HepG2 (cell line): ENCODE results near the gene DDOST. TPM values are rescaled to one million over a fixed set of nuclear protein-coding genes. Genes with fewer than 3 reads are reported as not detected.

Experiments
- ATAC-seq: fragments of 200-7000 bp; cut with Tn5 transposase; 3 replicates; pipeline ENCODE4 v1.9.1; 2020; ENCODE audit warnings: mild to moderate bottlenecking, moderate library complexity
- BruUV-seq: library from RNA; stranded (reverse); fragments of 400-500 nt; replicated peaks from 2 replicates; lab custom pipeline; 2021; lab: Mats Ljungman, UMichigan
- CTCF ChIA-PET: fragments of 300-600 bp; formaldehyde crosslinking; extraction: SDS; loops from one replicate; lab custom pipeline; 2021; ENCODE audit warnings: low total read pairs, inconsistent platforms, low intra/inter-chr PET ratio; lab: Yijun Ruan, JAX
- POLR2A ChIA-PET: fragments of 350-600 bp; sonication (Branson Sonifier 250); formaldehyde crosslinking; loops from one replicate; lab custom pipeline; 2020; ENCODE audit warnings: antibody characterized with exemption, inconsistent platforms; lab: Yijun Ruan, JAX
- DNase-seq: peaks from one replicate; pipeline ENCODE4 v3.0.0-alpha.2; 2015; ENCODE audit warnings: low spot score
- FAIRE-seq: peaks from 3 replicates; lab custom pipeline; 2011; peaks lifted over from hg19 to GRCh38; lab: Jason Lieb, UNC
- H2AFZ ChIP-seq: one replicate; pipeline ENCODE4 v1.6.1; 2011; ENCODE audit warnings: low read length, inconsistent platforms
- H3K27ac ChIP-seq: fragments of 300-600 bp; 3 replicates; pipeline ENCODE4 v1.8.0; 2011; ENCODE audit warnings: mixed run types, mild to moderate bottlenecking, mixed read lengths, low read length, inconsistent platforms; ENCODE audit not compliant: insufficient read depth; ENCODE audit errors: extremely low read length
- H3K27me3 ChIP-seq, 2 experiments: fragments of 200-600 bp in 1 of 2; 2 replicates in 1 of 2; 3 replicates in 1 of 2; pipeline versions ENCODE4 v1.6.0 to v1.8.0; 2011; ENCODE audit warnings: low read length in 2 of 2, mild to moderate bottlenecking in 2 of 2, moderate library complexity in 2 of 2, inconsistent platforms in 1 of 2; ENCODE audit not compliant: insufficient read depth in 2 of 2, control insufficient read depth in 1 of 2
- H3K36me3 ChIP-seq, 2 experiments: fragments of 200-600 bp in 1 of 2; replicated peaks in 1 of 2; 2 replicates in 1 of 2; 3 replicates in 1 of 2; pipeline versions ENCODE4 v1.5.1 to v1.8.0; 2011; ENCODE audit warnings: low read length in 2 of 2, inconsistent platforms in 1 of 2; ENCODE audit not compliant: insufficient read depth in 2 of 2, control insufficient read depth in 1 of 2
- H3K4me1 ChIP-seq: 2 replicates; pipeline ENCODE4 v1.5.1; 2012; ENCODE audit warnings: low read length, inconsistent platforms; ENCODE audit not compliant: insufficient read depth
- H3K4me2 ChIP-seq: 2 replicates; pipeline ENCODE4 v1.6.0; 2011; ENCODE audit warnings: low read depth, low read length, inconsistent platforms
- H3K4me3 ChIP-seq, 3 experiments: fragments of 200-600 bp in 1 of 3; sonication (generic), shearing (Covaris generic) in 1 of 3; replicated peaks in 1 of 3; 2 replicates each; pipeline ENCODE4 v1.5.1; 2011 to 2016; ENCODE audit warnings: low read length in 3 of 3, inconsistent platforms in 2 of 3, low read depth in 2 of 3, mild to moderate bottlenecking in 2 of 3, control low read depth in 1 of 3, mixed read lengths in 1 of 3; ENCODE audit not compliant: insufficient read depth in 1 of 3
- H3K79me2 ChIP-seq: one replicate; pipeline ENCODE4 v1.6.1; 2011; ENCODE audit warnings: low read length, inconsistent platforms; ENCODE audit not compliant: insufficient read depth
- H3K9ac ChIP-seq: 2 replicates; pipeline ENCODE4 v1.6.0; 2011; ENCODE audit warnings: mild to moderate bottlenecking, low read depth, low read length, inconsistent platforms; ENCODE audit not compliant: insufficient read depth
- H3K9me3 ChIP-seq: 2 replicates; pipeline ENCODE4 v1.5.1; 2012; ENCODE audit warnings: mild to moderate bottlenecking, low read length
- H4K20me1 ChIP-seq: 2 replicates; pipeline ENCODE4 v1.6.0; 2011; ENCODE audit warnings: inconsistent platforms, mild to moderate bottlenecking, low read length, moderate library complexity; ENCODE audit not compliant: insufficient read depth
- ATF6 ChIP-seq: sonication (generic); formaldehyde crosslinking; conservative IDR thresholded peaks from 2 replicates; pipeline ENCODE4 v1.4.0; 2020; ENCODE audit warnings: missing genetic modification reagents
- HOXA7 ChIP-seq: sonication (generic); formaldehyde crosslinking; IDR thresholded peaks from 2 replicates; pipeline ENCODE4 v1.8.1; 2022; ENCODE audit warnings: mild to moderate bottlenecking, missing genetic modification reagents, moderate library complexity
- JARID2 ChIP-seq: sonication (generic); formaldehyde crosslinking; IDR thresholded peaks from 2 replicates; pipeline ENCODE4 v1.8.1; 2023; ENCODE audit warnings: missing genetic modification reagents, inconsistent platforms; ENCODE audit not compliant: insufficient replicate concordance
- KLF15 ChIP-seq: sonication (generic); formaldehyde crosslinking; IDR thresholded peaks from 2 replicates; pipeline ENCODE4 v1.8.1; 2023; ENCODE audit warnings: borderline replicate concordance, mild to moderate bottlenecking, inconsistent platforms, missing genetic modification reagents, mixed read lengths
- MED1 ChIP-seq: sonication (generic); formaldehyde crosslinking; IDR thresholded peaks from 2 replicates; pipeline ENCODE4 v1.4.0; 2020; ENCODE audit warnings: missing genetic modification reagents
- ZFP90 ChIP-seq: sonication (generic); formaldehyde crosslinking; IDR thresholded peaks from 2 replicates; pipeline ENCODE4 v1.8.0; 2022; ENCODE audit warnings: missing genetic modification reagents, mild to moderate bottlenecking, inconsistent platforms, borderline replicate concordance
- ZNF33A ChIP-seq: sonication (generic); formaldehyde crosslinking; IDR thresholded peaks from 2 replicates; pipeline ENCODE4 v1.5.1; 2020; ENCODE audit warnings: missing genetic modification reagents, mild to moderate bottlenecking, moderate library complexity, borderline replicate concordance
- WGBS: methylation state at CpG from one replicate; pipeline ENCODE4 v1.1.6; 2017; ENCODE audit warnings: low lambda C conversion rate; 5-methylcytosine and 5-hydroxymethylcytosine counted together
- in situ Hi-C: cut with HindIII; loops from 2 replicates; pipeline ENCODE4 v1.10.0; 2017; ENCODE audit warnings: low pct_unique_long_range_greater_than_20kb; ENCODE audit not compliant: extremely low pct_ligation_motif_present
- intact Hi-C: fragments of 100-400 bp; cut with micrococcal nuclease; formaldehyde crosslinking; loops from one replicate; pipeline ENCODE4 v1.10.0; 2022; ENCODE audit not compliant: unreplicated experiment
- polyA plus RNA-seq, 8 experiments: library from polyadenylated mRNA; depleted of rRNA in 3 of 8; stranded (reverse) in 7 of 8; unstranded in 1 of 8; fragments of >200 nt; fragmentation: Illumina TruSeq in 4 of 8; extraction: Trizol in 4 of 8; gene quantifications; 2 replicates each; pipeline versions ENCODE4 v1.2.1 to v1.2.3, GENCODE V29; 2011 to 2016; ENCODE audit warnings: low read depth in 4 of 8, missing spikeins in 1 of 8, mixed read lengths in 1 of 8; ENCODE audit not compliant: insufficient read depth in 1 of 8
- total RNA-seq, 5 experiments: library from RNA; depleted of rRNA; stranded (reverse); fragments of >200 nt; fragmentation: Illumina TruSeq; extraction: Trizol; gene quantifications; 2 replicates each; pipeline ENCODE4 v1.2.3, GENCODE V29; 2016; ENCODE audit warnings: low read depth in 1 of 5

DDOST gene
- total and polyA plus RNA-seq, 2 of the 13 experiments (the other 11 are each of a cell fraction or from before 2014, with no cell fraction given) = 335 to 494 TPM

- no peak for TF ChIP-seq KLF15 (CRISPR knock-in tag)
- TF ChIP-seq ZNF33A (CRISPR knock-in tag) = no peak
- no peak for TF ChIP-seq ZFP90 (CRISPR knock-in tag)
- TF ChIP-seq HOXA7 (CRISPR knock-in tag) = no peak
Observed at GRCh38 chr1:20665726-20666125, 4.6 kb upstream of the DDOST start (continued).

DNA sequence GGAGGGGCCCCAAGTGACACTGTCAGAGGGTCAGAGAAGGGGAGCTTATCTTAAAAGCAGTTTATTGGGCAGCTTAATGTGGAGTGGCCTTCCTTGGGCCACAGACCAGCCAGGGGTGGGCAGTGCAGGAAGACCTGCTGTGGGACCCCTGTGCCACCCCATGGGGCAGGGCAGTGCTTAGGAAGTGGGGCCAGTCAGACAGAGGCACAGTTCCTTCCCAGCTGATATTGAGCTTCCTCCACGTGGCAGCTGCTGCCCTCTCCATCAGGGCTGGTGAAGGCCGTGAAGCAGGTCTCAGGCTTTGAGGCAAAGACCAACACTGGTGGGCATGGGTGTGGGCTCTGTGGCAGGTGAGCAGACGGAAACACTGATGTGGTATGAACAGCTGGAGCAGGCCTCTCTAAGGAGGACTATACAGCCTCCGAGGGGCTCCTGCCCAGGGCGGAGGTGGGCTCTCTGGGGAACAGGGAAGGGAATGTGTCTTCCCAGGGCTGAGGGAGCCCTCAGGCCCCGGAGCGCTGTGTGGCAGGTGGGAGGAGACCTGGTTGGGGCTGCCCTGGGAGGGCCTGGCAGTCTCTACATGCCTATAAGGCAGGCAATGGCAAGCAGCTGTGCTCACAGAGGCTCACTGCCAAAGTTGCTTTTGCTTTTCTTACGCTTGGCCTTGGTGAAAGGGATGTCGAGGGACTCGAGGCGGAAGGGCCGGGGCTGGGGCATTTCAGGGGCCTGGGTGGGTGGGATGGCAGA, 3.0 kb upstream of the DDOST start:
- Histone ChIP-seq H3K4me2 (no peak overlapping the region), H3K27me3 (no peaks in the 10 kb centered on the region; a peak in 1 of 5 replicates), H3K79me2 (peaks cover 21% of the 10 kb centered on the region), H3K4me1 (peaks cover 20% of the 10 kb centered on the region), H3K9me3 (no peaks in the 10 kb centered on the region), H3K4me3 (no peak overlapping the region), H3K9ac (no peak overlapping the region), H3K36me3 (peaks cover 5% of the 10 kb centered on the region in 2 experiments; a peak in 2 of 5 replicates), H4K20me1 (no peaks in the 10 kb centered on the region), H3K27ac (no peak overlapping the region)
- ChIA-PET POLR2A (no interaction called here), CTCF (no interaction called here)
- intact Hi-C loops = no loop called here
- no TSS peak for BruUV-seq
- WGBS = 57% methylated on average over 7 of the region's 12 CpGs
- in situ Hi-C loops = no loop called here
- DNase-seq = no peak
- TF ChIP-seq MED1 (CRISPR knock-in tag) (no peak), ATF6 (CRISPR knock-in tag) (no peak), JARID2 (CRISPR knock-in tag) (no peak)
- TF ChIP-seq, all 625 proteins: peak for 0
- ATAC-seq = no peak
- FAIRE-seq = no peak
- H2AFZ ChIP-seq = no peak overlapping the region
